GM21717 (cell line): ENCODE measurements around the gene CCM2L.

Experiments
- ATAC-seq: cut with Tn5 transposase; IDR thresholded peaks from one replicate; pipeline ENCODE4 v1.9.1; 2021; ENCODE audit warnings: mild to moderate bottlenecking, moderate library complexity; ENCODE audit not compliant: unreplicated experiment

The CCM2L gene

GRCh38 chr20:31991339-31991705, 18.9 kb upstream of the CCM2L start:
- no peak for ATAC-seq

DNA sequence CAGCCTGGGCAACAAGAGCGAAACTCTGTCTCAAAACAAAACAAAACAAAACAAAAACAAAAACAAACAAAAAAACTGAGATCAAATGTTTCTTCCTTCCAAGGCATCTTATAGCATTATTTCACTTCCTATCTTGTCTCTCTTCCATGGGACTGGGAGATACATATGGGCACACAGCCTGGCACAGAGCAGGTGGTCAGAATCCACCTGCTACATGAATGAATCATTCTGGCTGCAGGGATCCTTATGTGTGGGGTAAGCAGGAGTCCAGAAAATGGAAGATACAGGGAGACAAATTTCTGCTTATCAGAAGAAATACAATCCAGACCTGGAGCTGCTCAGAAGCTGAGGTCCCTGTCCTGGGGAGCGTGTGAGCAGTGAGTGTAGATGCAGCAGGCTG, 18.2 kb upstream of the CCM2L start:
- no peak for ATAC-seq

DNA sequence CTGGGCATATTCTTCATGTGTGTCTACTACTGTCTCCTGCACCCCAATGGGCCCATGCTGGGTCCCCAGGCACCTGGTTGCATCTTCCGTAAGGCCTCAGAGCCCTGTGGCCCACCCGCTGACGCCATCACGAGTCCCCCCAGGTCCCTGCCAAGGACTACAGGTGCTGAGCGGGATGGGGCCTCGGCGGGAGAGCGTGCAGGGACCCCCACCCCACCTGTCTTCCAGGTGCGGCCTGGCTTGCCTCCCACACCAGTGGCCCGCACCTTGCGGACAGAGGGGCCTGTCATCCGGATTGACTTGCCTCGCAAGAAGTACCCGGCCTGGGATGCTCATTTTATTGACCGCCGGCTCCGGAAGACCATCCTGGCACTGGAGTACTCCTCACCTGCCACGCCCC, 13.2 kb upstream of the CCM2L start:
- ATAC-seq: no peak

DNA sequence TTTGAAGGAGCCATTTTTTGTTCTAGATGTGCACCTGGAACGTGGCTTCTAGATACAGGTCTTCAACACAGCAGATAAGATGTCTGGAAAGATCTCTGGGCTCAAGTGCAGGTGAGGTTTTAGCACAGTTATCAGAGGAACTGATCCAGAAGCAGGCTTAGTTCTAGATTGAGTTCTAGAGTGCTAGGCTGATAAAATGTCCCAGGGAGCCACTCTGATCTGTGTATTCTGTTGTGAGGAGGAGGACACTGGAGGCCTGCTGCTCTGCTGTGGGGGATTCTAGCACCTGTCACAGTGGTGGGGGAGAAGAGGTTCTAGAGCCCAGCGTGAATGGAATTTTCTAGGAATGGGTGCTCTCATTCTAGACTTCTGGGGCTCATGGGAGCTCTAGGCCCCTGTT, 12.0 kb upstream of the CCM2L start:
- ATAC-seq: no peak

GRCh38 chr20:32003325-32003724, 6.9 kb upstream of the CCM2L start:
- ATAC-seq: no peak

- ATAC-seq: no peak
Observed at GRCh38 chr20:32004963-32005362, 5.3 kb upstream of the CCM2L start.

- no peak for ATAC-seq
Observed at GRCh38 chr20:32006053-32006452, 4.2 kb upstream of the CCM2L start.

- no peak for ATAC-seq
Observed at GRCh38 chr20:32006841-32007786, 3.1 kb upstream of the CCM2L start.

- ATAC-seq: no peak
Observed at GRCh38 chr20:32007787-32008616, 2.2 kb upstream of the CCM2L start.

DNA sequence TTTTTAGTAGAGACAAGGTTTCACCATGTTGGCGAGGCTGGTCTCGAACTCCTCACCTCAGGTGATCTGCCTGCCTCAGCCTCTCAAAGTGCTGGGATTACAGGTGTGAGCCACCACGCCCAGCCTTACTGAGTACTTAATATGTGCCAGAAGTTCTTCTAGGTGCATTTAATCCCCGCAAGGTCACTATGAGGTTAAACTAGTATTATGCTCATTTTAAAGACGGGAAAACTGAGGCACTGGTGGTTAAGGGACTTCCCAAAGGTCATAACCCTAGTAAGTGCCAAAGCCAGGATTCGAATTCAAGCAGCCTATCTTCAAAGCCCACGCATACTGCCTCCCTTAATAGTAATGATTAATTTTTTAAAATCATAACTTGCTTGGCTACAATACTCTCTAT, 674 bp upstream of the CCM2L start:
- no peak for ATAC-seq

GRCh38 chr20:32010666-32011065, 428 bp downstream of the CCM2L start:
- ATAC-seq: no peak

DNA sequence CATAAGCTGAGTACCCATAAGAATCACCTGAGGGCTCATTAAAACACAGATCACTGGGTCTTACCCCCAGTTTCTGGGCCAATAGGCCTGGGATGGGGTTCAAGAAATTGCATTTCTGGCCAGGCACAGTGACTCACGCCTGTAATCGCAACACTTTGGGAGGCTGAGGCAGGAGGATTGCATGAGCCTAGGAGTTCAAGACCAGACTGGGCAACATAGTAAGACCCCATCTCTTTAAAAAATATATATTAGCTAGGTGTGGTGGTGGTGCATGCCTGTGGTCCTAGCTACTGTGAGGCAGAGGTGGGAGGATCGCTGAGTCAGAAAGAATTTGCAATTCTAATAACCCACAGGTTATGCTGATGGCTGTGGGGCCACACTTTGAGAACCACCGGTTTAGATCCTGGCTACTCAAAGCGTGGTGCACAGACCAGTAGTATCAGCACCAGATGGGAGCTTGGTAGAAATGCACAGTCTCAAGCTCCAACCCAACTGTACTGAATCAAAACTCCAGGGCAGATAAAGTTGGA, 2.0 kb downstream of the CCM2L start:
- no peak for ATAC-seq

- ATAC-seq: no peak
Observed at GRCh38 chr20:32013326-32013725, 3.1 kb downstream of the CCM2L start.

- ATAC-seq: no peak
Observed at GRCh38 chr20:32017711-32018251, 7.5 kb downstream of the CCM2L start.

DNA sequence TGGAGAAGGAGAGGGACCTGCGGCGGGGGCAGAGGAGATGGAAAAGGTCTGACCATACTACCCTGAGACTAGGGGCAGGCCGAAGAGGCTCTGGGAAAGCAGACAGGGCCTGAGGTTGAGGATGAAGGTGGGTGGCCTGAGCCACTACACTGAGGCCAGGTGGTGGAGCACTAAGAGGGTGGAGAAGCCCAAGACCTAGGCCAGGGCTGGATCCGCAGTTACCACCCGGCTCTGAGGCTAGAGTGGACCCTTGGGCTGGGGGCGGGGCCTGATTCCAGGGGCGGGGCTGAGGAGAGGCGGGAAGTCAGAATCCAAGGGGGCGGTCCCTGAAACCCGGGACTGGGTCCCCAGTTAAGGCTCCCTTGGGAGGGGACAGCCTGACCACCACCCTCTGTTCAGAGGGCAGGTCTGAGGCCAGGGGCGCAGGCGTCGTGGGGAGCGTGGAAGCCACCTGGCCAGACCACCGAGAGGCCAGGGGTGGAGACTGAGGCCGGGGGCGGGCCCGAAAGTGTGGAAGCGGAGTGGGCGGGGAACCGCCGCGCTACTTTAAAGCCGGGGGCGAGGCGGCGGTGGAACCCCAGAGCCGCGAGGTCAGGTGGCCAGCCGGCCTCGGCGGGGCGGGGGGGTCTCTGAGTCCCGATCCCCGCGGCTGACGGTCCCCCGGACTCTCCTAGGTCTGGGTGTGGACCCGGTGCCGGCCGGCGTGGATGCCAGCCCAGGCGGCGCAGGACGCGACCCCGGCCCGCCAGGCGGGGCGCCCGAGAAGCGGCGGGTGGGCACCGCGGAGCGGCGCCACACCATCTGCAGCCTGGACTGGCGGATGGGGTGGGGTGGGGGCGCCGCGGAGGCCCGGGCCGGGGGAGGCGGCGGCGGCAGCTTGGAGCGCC, 8.3 kb downstream of the CCM2L start:
- ATAC-seq: no peak

DNA sequence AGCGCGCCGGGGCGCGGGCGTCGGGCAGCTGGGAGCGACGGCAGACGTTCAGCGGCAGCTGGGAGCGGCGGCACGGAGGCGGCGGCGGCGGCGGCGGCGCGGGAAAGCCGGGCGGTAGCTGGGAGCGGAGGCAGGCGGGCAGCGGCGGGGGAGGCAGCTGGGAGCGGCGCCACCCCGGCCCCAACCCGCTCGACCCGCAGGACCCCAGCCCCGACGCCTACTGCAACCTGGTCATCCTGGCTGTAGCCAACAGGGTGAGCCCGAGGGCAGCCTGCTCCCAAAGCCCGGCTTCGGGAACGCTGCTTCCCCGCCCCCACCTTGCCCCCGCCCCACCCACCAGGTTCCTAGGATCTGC, 8.9 kb downstream of the CCM2L start:
- no peak for ATAC-seq

DNA sequence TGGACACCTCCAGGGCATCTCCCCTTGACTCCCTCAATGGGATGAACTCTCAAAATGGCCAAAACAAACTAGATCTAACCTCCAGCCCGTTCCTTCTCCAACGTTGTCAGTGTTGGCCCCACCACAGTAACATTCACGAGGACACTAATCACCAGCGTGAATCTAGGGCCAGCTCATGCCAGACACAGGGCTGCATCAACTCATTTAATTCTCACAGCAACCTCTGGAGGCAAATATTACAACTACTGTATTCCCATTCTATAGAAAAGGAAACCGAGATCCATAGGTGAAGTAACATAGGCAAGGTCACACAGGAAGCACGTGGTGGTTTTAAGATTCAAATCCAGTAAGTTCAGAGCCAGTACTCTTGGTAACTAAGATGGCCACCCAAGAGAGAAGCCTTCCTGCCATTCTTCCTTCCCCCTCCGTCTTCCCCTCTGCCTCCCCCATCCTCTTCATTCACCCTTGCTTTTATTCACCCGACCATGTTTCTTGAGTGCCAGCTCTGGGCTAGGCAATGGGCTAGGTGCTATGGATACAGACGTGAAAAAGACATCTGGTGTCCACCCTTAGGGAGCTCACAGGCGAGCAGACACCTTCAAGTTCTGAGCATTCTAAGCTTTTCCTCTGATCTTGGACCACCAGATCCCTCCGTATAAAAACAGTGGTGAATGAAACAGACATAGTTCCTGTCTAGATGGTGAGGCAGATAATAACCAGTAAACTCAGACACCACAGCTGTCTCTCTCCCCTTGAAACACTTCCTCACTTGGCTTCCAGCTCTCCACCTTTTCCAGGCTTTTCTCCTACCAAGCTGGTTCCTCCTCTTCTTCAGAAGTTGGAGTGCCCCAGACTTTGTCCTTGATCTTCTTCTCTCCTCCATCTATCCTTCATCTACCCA, 9.6 kb downstream of the CCM2L start:
- no peak for ATAC-seq

DNA sequence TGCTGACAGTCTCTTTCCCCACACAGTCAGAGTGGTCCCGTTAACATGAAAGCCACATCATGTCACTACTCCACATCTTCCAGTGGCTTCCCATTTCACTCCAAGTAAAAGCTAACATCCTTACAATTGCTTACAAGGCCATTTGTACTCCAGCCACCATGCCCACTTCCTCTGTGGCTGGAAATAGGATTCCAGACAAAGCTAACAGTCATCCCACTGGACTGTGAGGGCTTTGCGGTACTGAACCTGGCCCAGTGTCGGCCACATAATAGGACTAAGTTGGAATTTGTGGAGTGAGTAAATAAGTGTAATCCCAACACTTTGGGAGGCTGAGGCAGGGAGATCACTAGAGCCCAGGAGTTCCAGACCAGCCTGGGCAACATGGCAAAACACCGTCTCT, 10.9 kb downstream of the CCM2L start:
- ATAC-seq: no peak

DNA sequence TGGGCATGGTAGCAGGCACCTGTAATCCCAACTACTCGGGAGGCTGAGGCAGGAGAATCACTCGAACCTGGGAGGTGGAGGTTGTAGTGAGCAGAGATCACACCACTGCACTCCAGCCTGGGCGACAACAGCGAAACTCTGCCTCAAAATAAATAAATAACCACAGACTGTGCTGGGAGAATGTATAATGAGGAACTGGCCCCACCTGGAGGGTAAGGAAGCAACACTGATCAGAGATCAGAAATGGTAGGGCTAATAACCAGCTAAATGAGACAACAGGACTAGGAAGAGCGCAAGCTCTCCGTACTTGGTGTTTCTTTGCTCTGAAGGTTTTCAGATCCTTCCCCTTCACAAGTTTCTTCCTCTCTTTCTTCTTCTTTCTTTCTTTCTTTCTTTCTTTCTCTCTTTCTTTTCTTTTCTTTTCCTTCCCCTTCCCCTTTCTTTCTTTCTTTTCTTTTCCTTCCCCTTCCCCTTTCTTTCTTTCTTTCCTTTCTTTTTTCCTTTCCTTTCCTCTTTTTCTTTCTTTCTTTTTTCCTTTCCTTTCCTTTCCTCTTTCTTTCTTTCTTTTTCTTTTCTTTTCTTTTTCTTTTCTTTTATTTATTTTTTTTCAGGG, 14.6 kb downstream of the CCM2L start:
- ATAC-seq: no peak
